GM21390 (cell line): ENCODE measurements around the gene HLA-DMB.

Source experiments
- ATAC-seq: cut with Tn5 transposase; IDR thresholded peaks from one replicate; pipeline ENCODE4 v1.9.1; 2021; ENCODE audit not compliant: unreplicated experiment

The HLA-DMB gene

GRCh38 chr6:32920715-32921114 lies 20.1 kb downstream of the HLA-DMB start:
- no peak for ATAC-seq

GRCh38 chr6:32912951-32913350 lies 27.9 kb downstream of the HLA-DMB start:
- ATAC-seq: no peak

GRCh38 chr6:32908897-32909296 lies 31.9 kb downstream of the HLA-DMB start:
- no peak for ATAC-seq

- no peak for ATAC-seq
Observed at GRCh38 chr6:32906539-32906938, 34.3 kb downstream of the HLA-DMB start.

- no peak for ATAC-seq
Observed at GRCh38 chr6:32905078-32905477, 35.8 kb downstream of the HLA-DMB start.

GRCh38 chr6:32903952-32904351 lies 36.9 kb downstream of the HLA-DMB start:
- ATAC-seq: no peak

GRCh38 chr6:32895006-32895345 lies 45.9 kb downstream of the HLA-DMB start:
- ATAC-seq: no peak

GRCh38 chr6:32894085-32895005 lies 46.5 kb downstream of the HLA-DMB start:
- ATAC-seq: peak; percentile 94

GRCh38 chr6:32890831-32891230 lies 50.0 kb downstream of the HLA-DMB start:
- no peak for ATAC-seq

- no peak for ATAC-seq
Observed at GRCh38 chr6:32889533-32889932, 51.3 kb downstream of the HLA-DMB start.

- ATAC-seq: no peak
Observed at GRCh38 chr6:32888576-32888975, 52.3 kb downstream of the HLA-DMB start.

GRCh38 chr6:32887616-32888015 lies 53.2 kb downstream of the HLA-DMB start:
- no peak for ATAC-seq

GRCh38 chr6:32886681-32887383 lies 54.0 kb downstream of the HLA-DMB start:
- no peak for ATAC-seq

- no peak for ATAC-seq
Observed at GRCh38 chr6:32885698-32886286, 55.0 kb downstream of the HLA-DMB start.
